ENCODE data around the gene PTGS1.

DNA sequence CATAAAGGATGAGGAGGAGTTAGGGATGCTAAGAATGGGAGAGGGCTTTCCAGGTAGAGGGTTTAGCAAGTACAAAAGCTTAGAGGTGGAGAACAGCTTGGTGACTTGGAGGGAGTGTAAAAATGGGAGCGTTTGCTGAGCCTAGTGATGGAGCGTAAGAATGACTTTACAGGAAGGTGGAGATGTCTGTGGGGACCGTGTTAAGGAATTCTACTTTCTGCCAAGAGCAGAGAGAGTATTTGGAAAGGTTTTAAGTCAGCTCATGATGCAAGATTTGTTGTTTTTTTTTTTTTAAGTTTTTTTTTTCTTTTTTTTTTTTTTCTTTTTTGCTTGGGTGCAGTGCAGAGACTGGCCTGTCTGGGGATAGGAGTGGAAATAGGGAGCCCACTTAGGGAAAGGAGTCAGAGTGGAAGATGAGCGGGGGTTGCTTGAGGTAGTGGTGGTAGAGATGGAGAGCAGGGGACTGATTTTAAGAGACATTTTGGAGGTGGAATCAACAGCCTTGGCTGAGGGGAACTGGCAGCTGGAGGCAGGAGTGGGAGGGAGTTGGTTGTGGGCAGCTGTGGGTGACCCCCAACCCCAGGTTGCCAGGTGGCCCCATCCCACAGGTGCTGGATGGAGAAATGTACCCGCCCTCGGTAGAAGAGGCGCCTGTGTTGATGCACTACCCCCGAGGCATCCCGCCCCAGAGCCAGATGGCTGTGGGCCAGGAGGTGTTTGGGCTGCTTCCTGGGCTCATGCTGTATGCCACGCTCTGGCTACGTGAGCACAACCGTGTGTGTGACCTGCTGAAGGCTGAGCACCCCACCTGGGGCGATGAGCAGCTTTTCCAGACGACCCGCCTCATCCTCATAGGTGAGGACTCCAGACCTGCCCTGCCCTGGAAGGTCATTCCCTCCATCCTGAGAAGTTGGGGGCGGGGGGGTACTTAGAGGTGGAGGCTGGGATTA, 12.4 kb downstream of the PTGS1 start:
- TF ChIP-seq FOXM1 (IDR thresholded peaks at IDR 0.05; ENCODE audit: borderline replicate concordance) (no peak), TARDBP (IDR thresholded peaks at IDR 0.05) (no peak), SP1 (IDR thresholded peaks at IDR 0.05) (no peak)

Measured in HEK293T (cell line).